Osteocyte (in vitro differentiated cells): ENCODE results near the gene VSTM5. TPM values are rescaled to one million over a fixed set of nuclear protein-coding genes. Genes with fewer than 3 reads are reported as not detected.

Experiments used
- DNase-seq: peaks from one replicate; pipeline ENCODE4 v3.0.0; 2021; ENCODE audit warnings: mixed read lengths; ENCODE audit not compliant: unreplicated experiment; ENCODE audit errors: extremely low spot score
- H3K27ac Mint-ChIP-seq: one replicate; pipeline ENCODE4 v1.8.0; 2021; ENCODE audit warnings: mild to moderate bottlenecking, mixed read lengths; ENCODE audit not compliant: unreplicated experiment
- H3K27me3 Mint-ChIP-seq: one replicate; pipeline ENCODE4 v1.8.0; 2021; ENCODE audit warnings: mixed read lengths; ENCODE audit not compliant: unreplicated experiment
- H3K36me3 Mint-ChIP-seq: one replicate; pipeline ENCODE4 v1.8.0; 2021; ENCODE audit warnings: mixed read lengths; ENCODE audit not compliant: unreplicated experiment
- H3K4me1 Mint-ChIP-seq: one replicate; pipeline ENCODE4 v1.8.0; 2021; ENCODE audit warnings: mixed read lengths; ENCODE audit not compliant: unreplicated experiment
- H3K4me3 Mint-ChIP-seq: one replicate; pipeline ENCODE4 v1.8.0; 2021; ENCODE audit warnings: mild to moderate bottlenecking, moderate library complexity, mixed read lengths; ENCODE audit not compliant: unreplicated experiment
- H3K9me3 Mint-ChIP-seq: one replicate; pipeline ENCODE4 v1.8.0; 2021; ENCODE audit warnings: mixed read lengths; ENCODE audit not compliant: unreplicated experiment
- total RNA-seq: library from RNA; stranded (reverse); gene quantifications from 2 replicates; pipeline ENCODE4 v1.2.1, GENCODE V29; 2021
- TF ChIP-seq, protein P1 (sequence below): fragments of 200-600 bp; sonication (generic); IDR thresholded peaks from 2 replicates; pipeline ENCODE4 v1.5.0; 2021; ENCODE audit warnings: antibody characterized with exemption, mild to moderate bottlenecking, moderate library complexity

The VSTM5 gene
- total RNA-seq, 1 donor from 2014 or later: not detected

GRCh38 chr11:93842461-93842860, 8.0 kb downstream of the VSTM5 start:
- Mint-ChIP-seq H3K4me3 (no peak overlapping the region), H3K9me3 (no peaks in the 10 kb centered on the region)
- DNase-seq: no peak

GRCh38 chr11:93842034-93842433, 8.4 kb downstream of the VSTM5 start:
- H3K4me3 Mint-ChIP-seq: no peak overlapping the region
- H3K9me3 Mint-ChIP-seq: no peaks in the 10 kb centered on the region

More at GRCh38 chr11:93842461-93842860, 8.0 kb downstream of the VSTM5 start:
- TF ChIP-seq, protein P1, sequence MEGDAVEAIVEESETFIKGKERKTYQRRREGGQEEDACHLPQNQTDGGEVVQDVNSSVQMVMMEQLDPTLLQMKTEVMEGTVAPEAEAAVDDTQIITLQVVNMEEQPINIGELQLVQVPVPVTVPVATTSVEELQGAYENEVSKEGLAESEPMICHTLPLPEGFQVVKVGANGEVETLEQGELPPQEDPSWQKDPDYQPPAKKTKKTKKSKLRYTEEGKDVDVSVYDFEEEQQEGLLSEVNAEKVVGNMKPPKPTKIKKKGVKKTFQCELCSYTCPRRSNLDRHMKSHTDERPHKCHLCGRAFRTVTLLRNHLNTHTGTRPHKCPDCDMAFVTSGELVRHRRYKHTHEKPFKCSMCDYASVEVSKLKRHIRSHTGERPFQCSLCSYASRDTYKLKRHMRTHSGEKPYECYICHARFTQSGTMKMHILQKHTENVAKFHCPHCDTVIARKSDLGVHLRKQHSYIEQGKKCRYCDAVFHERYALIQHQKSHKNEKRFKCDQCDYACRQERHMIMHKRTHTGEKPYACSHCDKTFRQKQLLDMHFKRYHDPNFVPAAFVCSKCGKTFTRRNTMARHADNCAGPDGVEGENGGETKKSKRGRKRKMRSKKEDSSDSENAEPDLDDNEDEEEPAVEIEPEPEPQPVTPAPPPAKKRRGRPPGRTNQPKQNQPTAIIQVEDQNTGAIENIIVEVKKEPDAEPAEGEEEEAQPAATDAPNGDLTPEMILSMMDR: no peak
- H3K4me1 Mint-ChIP-seq: no peaks in the 10 kb centered on the region
- no peaks in the 10 kb centered on the region for H3K36me3 Mint-ChIP-seq
- no peaks in the 10 kb centered on the region for H3K27me3 Mint-ChIP-seq
- H3K27ac Mint-ChIP-seq: no peak overlapping the region

DNA sequence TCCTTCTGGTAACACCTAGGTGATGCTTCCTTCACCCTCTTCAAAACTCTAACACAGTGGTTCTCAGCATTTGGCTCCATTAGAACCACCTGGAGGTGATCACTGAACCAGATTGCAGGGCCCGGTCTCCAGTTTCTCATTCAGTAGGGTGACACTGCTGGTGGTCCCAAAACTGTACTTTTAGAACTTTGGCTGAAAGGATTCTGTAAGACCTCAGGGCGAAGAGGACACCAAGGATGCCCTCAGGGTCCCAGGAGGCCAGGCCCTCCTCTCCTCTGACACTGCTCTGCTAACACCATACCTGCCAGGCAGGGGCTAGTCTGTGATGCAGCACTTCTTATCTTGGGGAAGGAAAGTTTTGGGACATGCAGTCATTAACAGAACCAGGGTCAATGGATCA, 9.0 kb downstream of the VSTM5 start:
- no peaks in the 10 kb centered on the region for H3K9me3 Mint-ChIP-seq
- TF ChIP-seq, protein P1: no peak
- no peak overlapping the region for H3K4me3 Mint-ChIP-seq
- no peaks in the 10 kb centered on the region for H3K27me3 Mint-ChIP-seq
- H3K4me1 Mint-ChIP-seq: no peaks in the 10 kb centered on the region
- no peaks in the 10 kb centered on the region for H3K36me3 Mint-ChIP-seq
- DNase-seq: no peak
- no peak overlapping the region for H3K27ac Mint-ChIP-seq

More at GRCh38 chr11:93842034-93842433, 8.4 kb downstream of the VSTM5 start:
- Mint-ChIP-seq H3K4me1 (no peaks in the 10 kb centered on the region), H3K36me3 (no peaks in the 10 kb centered on the region), H3K27me3 (no peaks in the 10 kb centered on the region), H3K27ac (no peak overlapping the region)
- TF ChIP-seq, protein P1: no peak
- DNase-seq: no peak

DNA sequence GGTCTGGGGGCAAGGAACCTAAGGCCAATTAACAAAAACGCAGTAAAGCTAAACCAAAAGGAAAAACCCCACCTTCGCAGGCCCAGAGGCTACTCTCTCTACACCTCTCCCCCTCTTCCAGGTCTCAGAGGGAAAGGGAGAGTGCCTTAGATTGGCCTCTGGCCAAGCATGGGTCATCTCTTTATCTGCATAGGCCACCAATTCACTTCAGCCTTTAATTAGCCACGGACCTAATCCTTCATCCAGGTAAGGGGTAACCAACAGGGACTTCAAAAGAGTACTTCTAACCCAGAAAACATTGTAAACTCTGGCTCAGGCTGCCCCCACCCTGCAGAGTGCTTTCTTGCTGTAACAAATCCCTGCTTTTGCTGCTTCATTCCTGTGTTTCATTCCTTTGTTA, 9.4 kb downstream of the VSTM5 start:
- TF ChIP-seq, protein P1: no peak
- Mint-ChIP-seq H3K9me3 (no peaks in the 10 kb centered on the region), H3K4me1 (no peaks in the 10 kb centered on the region), H3K4me3 (no peak overlapping the region), H3K36me3 (no peaks in the 10 kb centered on the region), H3K27ac (no peak overlapping the region), H3K27me3 (no peaks in the 10 kb centered on the region)
- DNase-seq: no peak

DNA sequence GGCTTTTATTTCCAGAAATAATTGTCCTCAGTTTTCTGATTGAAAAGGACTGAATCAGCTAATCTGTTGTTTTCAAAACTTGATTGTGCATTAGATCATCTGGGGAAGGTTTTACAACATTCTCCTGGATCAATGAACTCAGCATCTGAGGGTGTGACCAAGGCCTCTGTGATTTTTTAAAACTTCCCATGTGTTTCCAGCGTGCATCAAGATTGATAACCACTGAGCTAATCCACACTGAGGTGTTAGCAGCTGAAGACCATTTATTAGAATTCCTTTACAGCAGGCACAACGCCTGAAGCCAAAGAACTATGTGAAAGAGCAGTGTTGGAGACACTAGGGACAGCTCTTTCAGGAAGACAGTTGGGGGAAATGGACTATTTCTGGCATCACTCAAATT, 10.2 kb downstream of the VSTM5 start:
- DNase-seq: no peak
- H3K27me3 Mint-ChIP-seq: no peaks in the 10 kb centered on the region
- H3K4me1 Mint-ChIP-seq: no peaks in the 10 kb centered on the region
- TF ChIP-seq, protein P1: no peak
- no peaks in the 10 kb centered on the region for H3K9me3 Mint-ChIP-seq
- H3K27ac Mint-ChIP-seq: no peak overlapping the region
- H3K36me3 Mint-ChIP-seq: no peaks in the 10 kb centered on the region
- H3K4me3 Mint-ChIP-seq: no peak overlapping the region
